K562 treated with DMSO at 1 percent for 24 hours (cell line): ENCODE results near the gene ZFYVE28. TPM values are rescaled to one million over a fixed set of nuclear protein-coding genes. Genes with fewer than 3 reads are reported as not detected.

ENCODE experiments used
- total RNA-seq: library from RNA; unstranded; fragments of 300-600 nt; gene quantifications from 2 replicates; pipeline ENCODE4 v1.2.3, GENCODE V29; 2022; ENCODE audit warnings: low read depth; ENCODE audit not compliant: insufficient read depth

ZFYVE28 gene
- 16.5 and 18.5 TPM in 2 replicates for total RNA-seq

DNA sequence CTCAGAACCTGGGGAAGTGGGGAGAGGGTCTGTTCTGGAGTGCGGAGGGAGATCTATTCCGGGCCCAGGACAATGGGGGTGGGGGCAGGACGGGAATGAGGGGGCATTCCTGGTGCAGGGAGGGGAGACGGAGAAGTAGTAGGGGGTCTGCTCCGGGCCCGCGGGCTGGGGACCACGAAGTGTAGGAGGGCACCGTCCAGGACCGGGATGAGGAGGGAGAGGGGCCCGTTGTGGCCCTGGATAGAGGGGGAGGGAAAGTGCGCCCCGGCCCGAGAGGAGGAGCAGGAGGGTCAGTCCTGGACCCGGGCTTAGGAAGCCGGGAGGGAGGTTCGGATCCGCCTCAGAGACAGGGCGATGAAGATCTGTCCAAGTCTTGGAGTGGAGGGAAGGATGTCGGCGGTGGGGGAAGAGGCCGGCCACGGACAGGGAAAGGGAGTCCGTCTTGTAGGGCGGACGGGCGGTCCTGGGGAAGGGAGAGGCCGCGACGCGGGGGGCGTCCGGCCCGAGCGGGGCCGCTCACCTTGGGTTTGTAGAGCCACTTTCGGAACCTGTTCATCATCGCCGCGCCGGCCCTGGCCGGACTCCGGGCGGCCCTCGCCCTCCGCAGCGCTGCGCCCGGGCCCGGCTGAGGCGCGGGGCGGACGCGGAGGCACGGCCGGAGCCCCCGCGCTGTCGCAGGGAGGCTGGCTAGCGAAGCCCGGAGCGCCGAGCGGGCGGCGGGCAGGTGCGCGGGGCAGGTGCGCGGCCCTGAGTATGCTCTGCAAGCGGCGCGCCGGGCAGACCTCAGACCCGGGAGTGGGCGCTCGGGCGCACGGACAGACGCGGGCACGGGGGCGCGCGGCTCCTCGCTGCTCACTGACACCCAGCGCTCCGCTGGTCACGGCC is at the start of gene ZFYVE28:
ZFYVE28 (minus strand) TSS at position 881 of the 885 bp plus-strand sequence; CDS start at position 559, 322 bp downstream.

DNA sequence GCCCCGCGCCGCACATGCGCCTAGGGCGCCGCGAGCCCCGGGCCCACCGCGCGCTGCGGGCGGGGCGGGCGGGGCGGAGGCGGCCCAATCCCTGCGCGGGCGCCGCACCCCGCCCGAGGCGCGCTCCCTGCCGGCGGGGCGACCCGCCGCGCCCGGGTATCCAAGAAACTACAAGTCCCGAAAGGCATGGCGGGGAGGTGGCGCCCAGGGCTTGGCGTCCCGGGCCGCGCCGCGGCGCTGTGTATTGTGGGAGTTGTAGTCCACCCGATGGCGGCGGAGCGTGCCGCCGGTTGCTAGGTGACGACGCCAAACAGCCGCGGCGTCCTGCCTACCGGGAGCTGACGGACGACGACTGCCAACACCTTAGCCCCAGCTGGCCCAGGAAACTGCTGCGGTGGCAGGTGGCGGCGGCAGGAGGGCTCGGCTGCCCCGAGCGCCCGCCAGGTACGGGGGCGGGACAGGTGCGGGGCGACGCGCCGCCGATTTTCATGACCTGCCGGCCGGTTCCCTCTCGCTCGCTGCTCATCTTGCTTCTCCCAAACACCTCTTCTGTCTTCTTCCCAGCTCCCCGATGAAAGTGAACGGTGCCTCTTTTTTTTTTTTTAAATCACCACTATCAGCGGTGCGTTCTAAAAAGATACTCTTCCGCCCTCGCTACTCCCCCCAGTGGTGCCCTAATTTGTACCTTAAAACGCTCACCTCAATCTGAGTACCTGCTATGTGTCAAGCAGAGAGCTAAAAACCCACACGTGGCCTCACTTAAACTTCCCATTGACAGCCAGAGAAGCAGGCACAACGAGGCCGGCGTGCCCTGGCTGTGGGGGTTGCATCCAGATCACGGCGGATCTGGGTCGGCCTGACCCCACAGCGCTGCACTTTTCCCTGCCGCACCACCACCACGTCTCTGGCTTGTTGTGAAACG is 466 bp upstream of the ZFYVE28 start, which contains the start of gene CFAP99:
CFAP99 (plus strand) TSS at position 306 of the 922 bp plus-strand sequence.

DNA sequence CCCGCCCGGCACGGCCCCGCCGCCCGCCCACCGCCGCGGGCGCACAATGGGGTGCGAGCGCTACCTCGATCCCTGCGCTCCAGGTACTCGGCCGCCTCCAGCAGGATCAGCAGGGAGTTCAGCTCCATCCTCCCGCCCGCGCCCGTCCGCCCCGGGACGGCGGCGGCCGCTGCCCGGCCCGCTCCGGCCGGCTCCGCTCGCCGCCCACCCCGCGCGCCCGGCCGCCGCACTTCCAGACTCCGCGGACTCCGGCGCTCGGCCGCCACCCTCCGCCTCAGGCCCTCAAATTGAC is 156.6 kb downstream of the ZFYVE28 start, which contains the start of gene MXD4:
MXD4 (minus strand) TSS at position 257 of the 292 bp plus-strand sequence; CDS start at position 128, 129 bp downstream.

DNA sequence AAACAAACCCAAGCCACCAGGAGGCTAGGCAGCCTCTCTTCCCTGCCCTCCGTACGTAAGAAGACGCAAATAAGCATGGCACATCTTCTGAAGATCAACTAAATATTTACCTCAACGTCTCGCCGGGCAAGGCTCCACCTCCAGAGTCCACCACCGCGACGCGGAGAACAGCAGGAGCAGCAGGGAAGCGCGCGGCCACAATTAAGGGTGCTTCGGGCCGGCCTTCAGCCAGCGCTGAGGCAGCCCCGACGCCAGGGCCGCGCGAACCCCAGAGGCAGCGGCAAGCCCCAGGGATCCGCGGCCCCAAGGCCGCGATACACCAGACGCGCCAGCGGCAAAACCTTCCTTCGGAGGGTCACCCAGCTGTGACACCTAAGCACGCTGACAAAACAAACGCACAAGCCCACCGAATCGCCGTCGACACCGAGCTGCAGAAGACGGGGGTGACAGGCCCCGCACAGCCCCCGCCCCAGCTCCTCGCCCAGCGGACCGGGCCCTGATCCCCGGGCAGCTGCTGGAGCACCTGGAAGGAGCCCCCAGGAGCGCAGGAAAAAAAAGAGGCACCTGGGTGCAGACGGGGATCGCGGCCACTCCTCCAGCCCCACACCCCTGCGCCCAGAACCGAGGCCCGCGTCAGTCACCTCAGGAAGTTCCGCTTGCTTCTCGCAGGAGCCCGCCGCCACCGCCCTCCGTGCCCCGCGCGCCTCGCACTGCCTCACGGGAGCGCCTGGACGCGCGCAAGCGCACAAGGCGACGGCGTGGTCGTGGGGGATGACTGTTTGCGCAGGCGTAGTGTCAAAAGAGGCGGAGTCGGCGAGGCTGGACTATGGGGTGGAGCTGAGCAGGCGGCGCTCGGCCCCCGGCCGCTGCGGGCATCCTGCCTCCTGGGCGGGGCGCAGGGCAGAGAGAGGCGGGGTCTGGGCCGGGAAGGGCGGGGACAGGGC is 176.8 kb downstream of the ZFYVE28 start, which contains the start of the genes HAUS3 and POLN:
HAUS3 (minus strand) TSS at position 712 of the 944 bp plus-strand sequence. CDS start 1,175 bp downstream, outside the sequence.
POLN (minus strand) TSS at position 712 of the 944 bp plus-strand sequence. CDS start 12,890 bp downstream, outside the sequence.

Other genes starting within 250 kb of the ZFYVE28 start
- 20.1 and 25.0 TPM in 2 replicates for gene HAUS3, start 176.5 kb downstream of the ZFYVE28 start, total RNA-seq
- gene POLN, start 176.5 kb downstream of the ZFYVE28 start, total RNA-seq, result 0.79 and 1.6 TPM in 2 replicates
- 52.8 and 59.8 TPM in 2 replicates for gene MXD4, start 156.5 kb downstream of the ZFYVE28 start, total RNA-seq
- gene CFAP99, start 310 bp upstream of the ZFYVE28 start, total RNA-seq, result 0.13 TPM in 1 of 2 replicates, not detected in the other
- gene RNF4, start 50.5 kb upstream of the ZFYVE28 start, total RNA-seq, result 31.5 and 35.1 TPM in 2 replicates
- gene FAM193A, start 118.0 kb upstream of the ZFYVE28 start, total RNA-seq, result 18.5 and 19.8 TPM in 2 replicates